Epithelial cell of proximal tubule (primary cell): Measurements from ENCODE around the gene HOXB1. TPM values are rescaled to one million over a fixed set of nuclear protein-coding genes. Genes with fewer than 3 reads are reported as not detected.
A peak's percentile ranks its signal among the peaks of the same experiment; 100 is the strongest.

Experiments used
- DNase-seq: peaks from one replicate; pipeline ENCODE4 v3.0.0-alpha.2; 2011; ENCODE audit warnings: low read depth
- H3K4me3 ChIP-seq: 2 replicates; pipeline ENCODE4 v1.5.1; 2011; ENCODE audit warnings: low read depth, mild to moderate bottlenecking, low read length
- CTCF ChIP-seq: conservative IDR thresholded peaks from 2 replicates; pipeline ENCODE4 v1.5.1; 2012; ENCODE audit warnings: low read depth, mild to moderate bottlenecking, low read length
- total RNA-seq: library from RNA; depleted of rRNA; stranded (reverse); fragments of >200 nt; gene quantifications from 2 replicates; pipeline ENCODE4 v1.2.3, GENCODE V29; 2015

Gene HOXB1
- total RNA-seq, 1 donor from 2014 or later, result not detected

GRCh38 chr17:48544349-48545021, 13.7 kb upstream of the HOXB1 start:
- no peak for DNase-seq
- TF ChIP-seq CTCF, result no peak
- H3K4me3 ChIP-seq, result peak overlapping the region; percentile 89

GRCh38 chr17:48543854-48544348, 13.1 kb upstream of the HOXB1 start:
- H3K4me3 ChIP-seq, result peak overlapping the region; percentile 89
- no peak for TF ChIP-seq CTCF
- DNase-seq, result no peak

- no peak for DNase-seq
- peak overlapping the region; percentile 89 for H3K4me3 ChIP-seq
- TF ChIP-seq CTCF, result no peak
Measured at GRCh38 chr17:48543107-48543853, 12.5 kb upstream of the HOXB1 start.

- TF ChIP-seq CTCF, result no peak
- no peak for DNase-seq
- peak overlapping the region; percentile 89 for H3K4me3 ChIP-seq
Measured at GRCh38 chr17:48542698-48543106, 11.9 kb upstream of the HOXB1 start.

- DNase-seq, result no peak
- H3K4me3 ChIP-seq, result peak overlapping the region; percentile 89
- no peak for TF ChIP-seq CTCF
Measured at GRCh38 chr17:48542114-48542656, 11.4 kb upstream of the HOXB1 start.

- no peak for DNase-seq
- TF ChIP-seq CTCF, result no peak
- peak overlapping the region; percentile 89 for H3K4me3 ChIP-seq
Measured at GRCh38 chr17:48541577-48542113, 10.8 kb upstream of the HOXB1 start.
